ENCODE data around the gene GPS2. TPM values are rescaled to one million over a fixed set of nuclear protein-coding genes. Genes with fewer than 3 reads are reported as not detected.

GPS2 gene
- total RNA-seq, 1 donor from 2014 or later, result 56.8 TPM

DNA sequence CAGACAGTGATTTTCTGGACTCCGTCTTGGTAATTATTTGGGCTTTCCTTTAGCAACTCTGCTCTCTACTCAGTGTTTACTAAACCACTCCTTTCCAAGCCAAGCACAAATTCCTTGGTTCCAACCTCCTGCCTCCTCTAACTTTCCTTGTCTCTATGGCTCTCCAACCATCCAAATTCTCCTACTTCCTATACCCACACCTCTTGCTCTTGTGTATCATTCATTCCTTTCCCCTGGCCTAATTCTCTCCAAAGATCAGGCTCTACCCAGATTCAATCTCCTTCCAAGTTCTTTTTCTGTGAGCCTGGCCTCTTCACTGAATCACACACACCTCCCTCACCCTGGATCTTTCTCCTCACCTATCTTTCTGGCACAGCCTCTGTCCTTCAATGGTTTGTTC, 12.8 kb upstream of the GPS2 start:
- Mint-ChIP-seq H3K4me3 (ENCODE audit: unreplicated experiment) (peak overlapping the region; percentile 93), H3K27ac (ENCODE audit: unreplicated experiment) (peak overlapping the region; percentile 7)
- DNase-seq (ENCODE audit: low spot score), result no peak

DNA sequence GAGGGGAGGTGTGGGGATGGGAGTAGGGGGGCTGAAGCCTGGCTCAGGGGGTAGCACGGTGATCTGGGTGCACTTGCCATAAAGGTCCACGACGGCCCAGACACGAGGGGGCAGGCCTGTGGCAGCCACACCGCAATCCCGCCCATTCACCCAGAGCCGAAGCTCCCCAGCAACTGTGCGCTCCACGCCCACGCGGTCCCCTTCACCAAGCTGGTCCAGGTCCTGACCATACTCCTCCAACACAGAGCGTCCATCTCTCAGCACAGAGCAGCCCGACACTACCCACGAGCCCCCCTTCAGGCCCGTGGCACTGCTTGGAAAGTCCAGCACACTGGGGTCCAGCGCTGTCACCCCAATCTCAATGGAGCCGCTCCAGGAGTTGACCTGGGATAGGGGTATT, 12.3 kb upstream of the GPS2 start:
- TF ChIP-seq, protein P1, sequence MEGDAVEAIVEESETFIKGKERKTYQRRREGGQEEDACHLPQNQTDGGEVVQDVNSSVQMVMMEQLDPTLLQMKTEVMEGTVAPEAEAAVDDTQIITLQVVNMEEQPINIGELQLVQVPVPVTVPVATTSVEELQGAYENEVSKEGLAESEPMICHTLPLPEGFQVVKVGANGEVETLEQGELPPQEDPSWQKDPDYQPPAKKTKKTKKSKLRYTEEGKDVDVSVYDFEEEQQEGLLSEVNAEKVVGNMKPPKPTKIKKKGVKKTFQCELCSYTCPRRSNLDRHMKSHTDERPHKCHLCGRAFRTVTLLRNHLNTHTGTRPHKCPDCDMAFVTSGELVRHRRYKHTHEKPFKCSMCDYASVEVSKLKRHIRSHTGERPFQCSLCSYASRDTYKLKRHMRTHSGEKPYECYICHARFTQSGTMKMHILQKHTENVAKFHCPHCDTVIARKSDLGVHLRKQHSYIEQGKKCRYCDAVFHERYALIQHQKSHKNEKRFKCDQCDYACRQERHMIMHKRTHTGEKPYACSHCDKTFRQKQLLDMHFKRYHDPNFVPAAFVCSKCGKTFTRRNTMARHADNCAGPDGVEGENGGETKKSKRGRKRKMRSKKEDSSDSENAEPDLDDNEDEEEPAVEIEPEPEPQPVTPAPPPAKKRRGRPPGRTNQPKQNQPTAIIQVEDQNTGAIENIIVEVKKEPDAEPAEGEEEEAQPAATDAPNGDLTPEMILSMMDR (IDR thresholded peaks at IDR 0.05; ENCODE audit: unreplicated experiment), result no peak
- Mint-ChIP-seq H3K4me1 (ENCODE audit: unreplicated experiment) (peaks cover 17% of the 10 kb centered on the region), H3K27ac (ENCODE audit: unreplicated experiment) (no peak overlapping the region), H3K27me3 (ENCODE audit: unreplicated experiment) (peaks cover 9% of the 10 kb centered on the region), H3K4me3 (ENCODE audit: unreplicated experiment) (no peak overlapping the region), H3K36me3 (ENCODE audit: low read depth, unreplicated experiment) (peaks cover 16% of the 10 kb centered on the region), H3K9me3 (ENCODE audit: unreplicated experiment) (no peaks in the 10 kb centered on the region)
- no peak for DNase-seq (ENCODE audit: low spot score)

More for the DNA sequence above, 12.8 kb upstream of the GPS2 start:
- Mint-ChIP-seq H3K9me3 (ENCODE audit: unreplicated experiment) (no peaks in the 10 kb centered on the region), H3K36me3 (ENCODE audit: low read depth, unreplicated experiment) (peaks cover 16% of the 10 kb centered on the region), H3K27me3 (ENCODE audit: unreplicated experiment) (peaks cover 9% of the 10 kb centered on the region), H3K4me1 (ENCODE audit: unreplicated experiment) (peaks cover 17% of the 10 kb centered on the region)
- TF ChIP-seq, protein P1 (IDR thresholded peaks at IDR 0.05; ENCODE audit: unreplicated experiment), result no peak

DNA sequence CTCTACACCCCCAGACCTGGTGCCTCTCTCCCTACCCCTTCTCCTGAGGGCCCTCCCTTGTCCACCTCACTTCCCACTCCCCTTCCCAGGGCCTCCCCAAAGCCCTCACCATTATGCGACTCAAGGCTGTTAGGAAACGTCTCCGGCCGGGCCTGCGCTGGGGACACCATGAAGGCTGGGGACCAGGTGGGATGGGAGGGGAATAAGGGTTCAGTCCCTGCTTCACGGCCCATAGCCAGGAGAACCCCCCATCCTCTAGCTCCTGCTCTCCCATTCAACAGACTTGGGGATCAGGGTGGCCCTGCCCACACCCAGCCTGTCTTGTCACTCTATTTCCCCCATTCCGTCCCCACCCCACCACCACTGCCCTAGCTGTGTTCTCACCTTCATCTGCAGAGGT, 11.9 kb upstream of the GPS2 start:
- H3K4me1 Mint-ChIP-seq (ENCODE audit: unreplicated experiment), result peaks cover 17% of the 10 kb centered on the region
- H3K9me3 Mint-ChIP-seq (ENCODE audit: unreplicated experiment), result no peaks in the 10 kb centered on the region
- no peak for DNase-seq (ENCODE audit: low spot score)
- H3K36me3 Mint-ChIP-seq (ENCODE audit: low read depth, unreplicated experiment), result peaks cover 18% of the 10 kb centered on the region
- H3K4me3 Mint-ChIP-seq (ENCODE audit: unreplicated experiment), result no peak overlapping the region
- no peak overlapping the region for H3K27ac Mint-ChIP-seq (ENCODE audit: unreplicated experiment)
- peaks cover 10% of the 10 kb centered on the region for H3K27me3 Mint-ChIP-seq (ENCODE audit: unreplicated experiment)
- TF ChIP-seq, protein P1 (IDR thresholded peaks at IDR 0.05; ENCODE audit: unreplicated experiment), result no peak

DNA sequence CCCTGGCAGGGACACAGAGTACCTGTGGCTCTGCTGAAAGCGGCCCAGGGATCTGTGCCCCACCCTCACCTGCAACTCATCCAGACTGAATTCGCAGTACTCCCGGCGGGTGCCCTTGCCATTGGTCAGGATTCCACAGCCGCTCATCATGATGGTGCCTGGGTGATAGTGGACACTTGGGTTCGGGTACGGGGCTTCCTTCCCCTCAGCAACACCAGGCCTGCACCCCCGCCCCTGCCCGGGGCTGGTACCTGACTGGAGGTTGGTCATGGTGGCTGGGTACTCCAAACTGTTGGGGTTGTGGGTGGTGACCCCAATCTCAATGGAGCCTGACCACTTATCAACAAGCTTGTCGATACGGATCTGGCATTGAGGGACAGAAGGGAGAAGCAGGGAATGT, 11.0 kb upstream of the GPS2 start:
- Mint-ChIP-seq H3K27ac (ENCODE audit: unreplicated experiment) (no peak overlapping the region), H3K36me3 (ENCODE audit: low read depth, unreplicated experiment) (peaks cover 24% of the 10 kb centered on the region), H3K4me1 (ENCODE audit: unreplicated experiment) (peaks cover 17% of the 10 kb centered on the region)

DNA sequence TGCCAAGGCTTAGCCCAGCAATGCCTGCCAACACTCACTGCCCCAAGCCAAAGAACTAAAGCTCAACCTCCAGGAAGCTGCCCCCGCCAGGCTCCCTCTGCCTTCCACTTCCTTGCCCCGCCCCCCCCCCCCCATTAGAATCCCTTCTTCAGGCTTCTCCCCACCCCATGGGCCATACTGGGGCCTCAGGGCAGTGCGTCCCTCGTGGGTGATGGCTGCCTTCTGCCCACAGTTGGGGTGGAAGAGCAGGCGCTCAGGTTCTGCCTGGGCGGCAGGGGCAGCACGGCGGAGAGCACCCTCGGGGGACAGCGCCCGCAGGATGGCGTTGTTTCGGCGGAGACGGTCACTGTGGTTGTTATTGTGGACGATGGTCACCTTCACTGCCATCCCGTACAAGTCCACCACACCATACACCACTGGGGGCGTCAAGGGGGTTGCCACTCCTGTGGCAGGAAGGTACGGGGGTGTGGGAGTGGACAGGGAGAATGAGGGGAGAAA, 9.9 kb upstream of the GPS2 start:
- TF ChIP-seq, protein P1 (IDR thresholded peaks at IDR 0.05; ENCODE audit: unreplicated experiment), result no peak
- no peaks in the 10 kb centered on the region for H3K9me3 Mint-ChIP-seq (ENCODE audit: unreplicated experiment)
- DNase-seq (ENCODE audit: low spot score), result no peak
- H3K27ac Mint-ChIP-seq (ENCODE audit: unreplicated experiment), result peak overlapping the region; percentile 42
- H3K4me1 Mint-ChIP-seq (ENCODE audit: unreplicated experiment), result peaks cover 16% of the 10 kb centered on the region
- H3K27me3 Mint-ChIP-seq (ENCODE audit: unreplicated experiment), result peaks cover 15% of the 10 kb centered on the region
- no peak overlapping the region for H3K4me3 Mint-ChIP-seq (ENCODE audit: unreplicated experiment)
- peaks cover 29% of the 10 kb centered on the region for H3K36me3 Mint-ChIP-seq (ENCODE audit: low read depth, unreplicated experiment)

More for the DNA sequence above, 11.0 kb upstream of the GPS2 start:
- H3K27me3 Mint-ChIP-seq (ENCODE audit: unreplicated experiment), result peaks cover 15% of the 10 kb centered on the region
- H3K4me3 Mint-ChIP-seq (ENCODE audit: unreplicated experiment), result no peak overlapping the region
- TF ChIP-seq, protein P1 (IDR thresholded peaks at IDR 0.05; ENCODE audit: unreplicated experiment), result no peak
- no peaks in the 10 kb centered on the region for H3K9me3 Mint-ChIP-seq (ENCODE audit: unreplicated experiment)
- DNase-seq (ENCODE audit: low spot score), result no peak

All from endothelial cell (in vitro differentiated cells).